HFFc6 (cell line): ENCODE measurements around the gene RUBCN. TPM values are rescaled to one million over a fixed set of nuclear protein-coding genes. Genes with fewer than 3 reads are reported as not detected.

Source experiments
- DNase-seq: peaks from one replicate; pipeline ENCODE4 v3.0.0-alpha.2; 2018
- H3K27ac Mint-ChIP-seq: 2 replicates; pipeline ENCODE4 v1.8.0; 2020; ENCODE audit warnings: mild to moderate bottlenecking, mixed read lengths
- H3K27me3 Mint-ChIP-seq: 2 replicates; pipeline ENCODE4 v1.8.0; 2021; ENCODE audit warnings: mild to moderate bottlenecking, moderate library complexity, mixed read lengths; ENCODE audit not compliant: insufficient read depth
- H3K36me3 Mint-ChIP-seq: 2 replicates; pipeline ENCODE4 v1.8.0; 2021; ENCODE audit warnings: low read depth, mixed read lengths
- H3K4me1 Mint-ChIP-seq: 2 replicates; pipeline ENCODE4 v1.8.0; 2020; ENCODE audit warnings: low read depth, mixed read lengths
- H3K4me3 Mint-ChIP-seq: 2 replicates; pipeline ENCODE4 v1.8.0; 2020; ENCODE audit warnings: mild to moderate bottlenecking, moderate library complexity, mixed read lengths
- H3K9me3 Mint-ChIP-seq: 2 replicates; pipeline ENCODE4 v1.8.0; 2020; ENCODE audit warnings: mild to moderate bottlenecking, mixed read lengths
- CTCF ChIP-seq: fragments of 200-600 bp; sonication (generic); IDR thresholded peaks from 2 replicates; pipeline ENCODE4 v1.5.0; 2021; ENCODE audit warnings: antibody characterized with exemption, mild to moderate bottlenecking
- total RNA-seq, 6 experiments: library from RNA; stranded (reverse); fragmentation: NEBNext Ultra II Directional; extraction: Animal tissue kit (Norgen Biotek cat#: 25700); gene quantifications; 2 replicates in 1 of 6; 3 replicates in 5 of 6; pipeline ENCODE4 v1.2.3, GENCODE V29; 2021

RUBCN gene
- total RNA-seq, 6 experiments from 2014 or later = 27.0 to 30.4 (median 29.4) TPM

GRCh38 chr3:197758512-197758911 is 21.8 kb upstream of the RUBCN start:
- Mint-ChIP-seq H3K9me3 (no peaks in the 10 kb centered on the region), H3K27ac (no peak overlapping the region), H3K27me3 (no peaks in the 10 kb centered on the region), H3K4me1 (peaks cover 28% of the 10 kb centered on the region), H3K36me3 (peaks cover 6% of the 10 kb centered on the region; the same call in 1 of the 2 replicates), H3K4me3 (no peak overlapping the region)
- DNase-seq = no peak
- no peak for TF ChIP-seq CTCF

DNA sequence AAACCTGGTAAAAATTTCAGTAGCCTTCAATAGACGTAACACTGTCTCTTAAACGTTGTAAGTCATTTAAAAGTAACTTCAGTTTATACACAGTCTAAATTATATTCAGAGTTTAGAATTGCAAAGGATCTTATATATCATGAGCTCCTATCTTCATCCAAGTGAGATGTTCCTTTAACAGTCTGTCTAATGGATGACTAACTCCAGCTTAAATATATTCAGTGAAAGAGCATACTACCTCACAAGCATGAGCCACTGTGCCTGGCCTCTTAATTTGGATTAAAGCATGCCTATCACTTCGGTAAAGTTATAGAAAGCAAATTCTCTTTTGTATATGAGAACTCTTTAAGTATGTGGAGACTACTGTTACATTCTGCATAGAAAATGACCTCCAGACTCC is 20.0 kb upstream of the RUBCN start:
- Mint-ChIP-seq H3K27me3 (peaks cover 2% of the 10 kb centered on the region; the same call in 1 of the 2 replicates), H3K36me3 (peaks cover 6% of the 10 kb centered on the region; the same call in 1 of the 2 replicates), H3K9me3 (no peaks in the 10 kb centered on the region), H3K4me1 (peaks cover 42% of the 10 kb centered on the region), H3K4me3 (no peak overlapping the region), H3K27ac (no peak overlapping the region)
- no peak for TF ChIP-seq CTCF
- DNase-seq = no peak

- Mint-ChIP-seq H3K4me3 (no peak overlapping the region), H3K9me3 (no peaks in the 10 kb centered on the region), H3K27ac (no peak overlapping the region; the same call in 1 of the 2 replicates), H3K36me3 (peaks cover 6% of the 10 kb centered on the region; the same call in 1 of the 2 replicates), H3K27me3 (peaks cover 3% of the 10 kb centered on the region), H3K4me1 (peaks cover 57% of the 10 kb centered on the region)
- TF ChIP-seq CTCF = peak; percentile 30
- DNase-seq = no peak
Measured at GRCh38 chr3:197753263-197753662, 16.6 kb upstream of the RUBCN start.

GRCh38 chr3:197752107-197752506 is 15.4 kb upstream of the RUBCN start:
- DNase-seq = peak; percentile 36
- peak overlapping the region; percentile 87 for H3K27ac Mint-ChIP-seq
- TF ChIP-seq CTCF = no peak
- peaks cover 62% of the 10 kb centered on the region for H3K4me1 Mint-ChIP-seq
- peaks cover 3% of the 10 kb centered on the region for H3K27me3 Mint-ChIP-seq
- peak overlapping the region; percentile 88 for H3K4me3 Mint-ChIP-seq
- H3K9me3 Mint-ChIP-seq = no peaks in the 10 kb centered on the region
- peaks cover 6% of the 10 kb centered on the region; the same call in 1 of the 2 replicates for H3K36me3 Mint-ChIP-seq

DNA sequence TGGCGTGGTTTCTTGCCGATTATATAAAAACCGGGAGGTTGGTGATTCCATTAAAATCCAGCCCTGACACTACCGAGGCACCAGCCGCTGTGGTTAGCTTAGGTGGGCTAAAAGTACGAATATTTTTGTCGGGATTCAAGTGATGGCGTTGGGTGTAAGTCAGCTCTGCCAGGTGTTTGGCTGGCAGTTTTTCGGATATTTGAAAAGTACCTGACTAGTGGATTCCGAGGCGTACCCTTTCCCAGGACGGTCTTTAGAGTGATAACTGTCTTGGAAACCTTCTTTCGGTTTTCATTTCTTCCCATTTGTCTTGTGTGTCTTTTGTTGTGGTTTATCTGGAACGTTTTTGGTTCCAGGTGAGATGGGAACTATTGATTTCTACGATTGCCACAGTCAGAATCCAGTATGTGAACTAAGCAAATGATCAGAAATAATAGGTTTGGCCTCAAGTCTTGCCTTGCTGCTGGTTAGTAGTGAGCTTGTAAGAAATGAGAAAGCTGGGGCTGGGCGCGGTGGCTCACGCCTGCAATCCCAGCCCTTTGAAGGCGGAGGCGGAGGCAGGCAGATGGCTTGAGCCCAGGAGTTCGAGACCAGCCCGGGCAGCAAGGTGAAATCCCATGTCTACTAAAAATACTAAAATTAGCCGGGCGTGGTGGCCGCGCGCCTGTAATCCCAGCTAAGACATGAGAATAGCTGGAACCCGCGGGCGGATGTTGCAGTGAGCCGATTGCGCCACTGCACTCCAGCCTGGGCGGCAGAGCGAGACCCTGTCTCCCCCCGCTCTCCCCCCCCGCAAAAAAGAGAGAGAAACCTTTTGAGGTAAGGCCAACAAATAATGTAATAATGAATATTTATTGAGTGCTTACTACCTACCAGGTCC is 14.4 kb upstream of the RUBCN start:
- Mint-ChIP-seq H3K9me3 (no peaks in the 10 kb centered on the region), H3K27ac (peak overlapping the region; percentile 93), H3K4me3 (peak overlapping the region; percentile 92), H3K36me3 (peaks cover 1% of the 10 kb centered on the region; the same call in 1 of the 2 replicates), H3K4me1 (peaks cover 60% of the 10 kb centered on the region), H3K27me3 (peaks cover 3% of the 10 kb centered on the region)
- DNase-seq = peak; percentile 37
- TF ChIP-seq CTCF = no peak
